CD8-positive, alpha-beta memory T cell (primary cell): ENCODE measurements around the gene DCLK1. TPM values are rescaled to one million over a fixed set of nuclear protein-coding genes. Genes with fewer than 3 reads are reported as not detected.

Experiments used
- CTCF ChIA-PET: fragments of 350-600 bp; sonication (Branson Sonifier 250); formaldehyde crosslinking; loops from one replicate; lab custom pipeline; 2021; ENCODE audit warnings: antibody characterized with exemption; lab: Charles Lee
- POLR2A ChIA-PET: fragments of 350-600 bp; sonication (Branson Sonifier 250); formaldehyde crosslinking; loops from one replicate; lab custom pipeline; 2021; ENCODE audit warnings: antibody characterized with exemption; lab: Charles Lee
- DNase-seq, 5 donors: peaks; one replicate each; pipeline versions ENCODE4 v3.0.0 to v3.0.0-alpha.2; 2020 to 2022; ENCODE audit warnings: mixed read lengths in 1 of 5
- H3K27ac ChIP-seq: one replicate; pipeline ENCODE4 v1.7.0; 2013; ENCODE audit warnings: low read depth, mild to moderate bottlenecking, low read length, moderate library complexity
- H3K27me3 ChIP-seq: 2 replicates; pipeline ENCODE4 v1.7.0; 2013; ENCODE audit warnings: low read length, mild to moderate bottlenecking; ENCODE audit not compliant: insufficient read depth, poor library complexity, severe bottlenecking
- H3K36me3 ChIP-seq: 2 replicates; pipeline ENCODE4 v1.7.0; 2013; ENCODE audit warnings: mild to moderate bottlenecking, low read length, moderate library complexity; ENCODE audit not compliant: insufficient read depth
- H3K4me1 ChIP-seq: 2 replicates; pipeline ENCODE4 v1.7.0; 2013; ENCODE audit warnings: mild to moderate bottlenecking, low read length, moderate library complexity; ENCODE audit not compliant: insufficient read depth
- H3K4me3 ChIP-seq: 2 replicates; pipeline ENCODE4 v1.7.0; 2013; ENCODE audit warnings: mild to moderate bottlenecking, low read length
- H3K9me3 ChIP-seq: 2 replicates; pipeline ENCODE4 v1.7.0; 2013; ENCODE audit warnings: mild to moderate bottlenecking, low read length
- H3K27ac Mint-ChIP-seq, 8 donors: one replicate each; pipeline ENCODE4 v1.8.0; 2020 to 2021; ENCODE audit warnings: mixed read lengths in 8 of 8, mild to moderate bottlenecking in 6 of 8, inconsistent platforms in 3 of 8, moderate library complexity in 3 of 8
- H3K27me3 Mint-ChIP-seq, 2 donors: one replicate each; pipeline ENCODE4 v1.8.0; 2020 to 2021; ENCODE audit warnings: mixed read lengths in 2 of 2, mild to moderate bottlenecking in 1 of 2, moderate library complexity in 1 of 2
- H3K36me3 Mint-ChIP-seq, 3 donors: one replicate each; pipeline ENCODE4 v1.8.0; 2020 to 2021; ENCODE audit warnings: mixed read lengths in 3 of 3, inconsistent platforms in 1 of 3, mild to moderate bottlenecking in 1 of 3
- H3K4me1 Mint-ChIP-seq, 3 donors: one replicate each; pipeline ENCODE4 v1.8.0; 2020 to 2021; ENCODE audit warnings: mixed read lengths in 3 of 3, inconsistent platforms in 1 of 3, mild to moderate bottlenecking in 1 of 3
- H3K4me3 Mint-ChIP-seq, 7 donors: one replicate each; pipeline ENCODE4 v1.8.0; 2020 to 2021; ENCODE audit warnings: mixed read lengths in 7 of 7, mild to moderate bottlenecking in 6 of 7, moderate library complexity in 4 of 7, inconsistent platforms in 2 of 7
- H3K9me3 Mint-ChIP-seq, 5 donors: one replicate each; pipeline ENCODE4 v1.8.0; 2020 to 2022; ENCODE audit warnings: mixed read lengths in 5 of 5, mild to moderate bottlenecking in 3 of 5, moderate library complexity in 2 of 5, inconsistent platforms in 1 of 5
- polyA plus RNA-seq: library from polyadenylated mRNA; unstranded; fragments of 300-500 nt; fragmentation: Illumina TruSeq; gene quantifications from one replicate; pipeline ENCODE4 v1.2.3, GENCODE V29; 2021
- total RNA-seq, 2 experiments: library from RNA; stranded (reverse); gene quantifications; one replicate each; pipeline ENCODE4 v1.2.3, GENCODE V29; 2021

Gene DCLK1
- total and polyA plus RNA-seq, 3 experiments from 2014 or later: not detected

DNA sequence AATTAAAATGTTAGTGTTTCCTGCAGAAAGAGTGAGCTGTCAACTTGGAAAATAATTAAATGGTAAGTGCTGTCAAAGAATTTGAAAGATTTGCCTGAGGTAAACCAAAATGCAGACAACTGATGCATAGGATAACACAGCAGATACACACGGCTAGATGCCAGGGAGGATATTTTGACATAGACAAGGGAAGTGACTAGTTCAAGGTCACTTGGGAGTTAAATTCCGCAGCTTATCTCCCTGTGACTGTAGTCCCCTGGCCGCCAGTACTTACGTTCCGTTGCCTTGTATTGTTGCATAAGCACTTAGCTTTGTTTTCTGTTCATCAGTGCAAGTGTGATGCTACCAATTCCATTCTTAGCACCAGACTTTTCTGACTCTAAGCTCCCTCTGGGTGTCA, 407.4 kb downstream of the DCLK1 start:
- no peaks in the 10 kb centered on the region for H3K27me3 ChIP-seq
- Mint-ChIP-seq H3K4me1 (no peaks in the 10 kb centered on the region), H3K36me3 (no peaks in the 10 kb centered on the region), H3K27ac (no peak overlapping the region), H3K27me3 (peaks cover 0 to 2% of the 10 kb centered on the region in 2 donors), H3K4me3 (no peak overlapping the region), H3K9me3 (peaks cover 0 to 4% (median 0%) of the 10 kb centered on the region in 5 donors)
- CTCF ChIA-PET: no interaction called here
- no peak overlapping the region for H3K4me3 ChIP-seq
- POLR2A ChIA-PET: no interaction called here
- no peaks in the 10 kb centered on the region for H3K9me3 ChIP-seq
- H3K36me3 ChIP-seq: no peaks in the 10 kb centered on the region
- no peak overlapping the region for H3K27ac ChIP-seq
- no peak for DNase-seq
- no peaks in the 10 kb centered on the region for H3K4me1 ChIP-seq

DNA sequence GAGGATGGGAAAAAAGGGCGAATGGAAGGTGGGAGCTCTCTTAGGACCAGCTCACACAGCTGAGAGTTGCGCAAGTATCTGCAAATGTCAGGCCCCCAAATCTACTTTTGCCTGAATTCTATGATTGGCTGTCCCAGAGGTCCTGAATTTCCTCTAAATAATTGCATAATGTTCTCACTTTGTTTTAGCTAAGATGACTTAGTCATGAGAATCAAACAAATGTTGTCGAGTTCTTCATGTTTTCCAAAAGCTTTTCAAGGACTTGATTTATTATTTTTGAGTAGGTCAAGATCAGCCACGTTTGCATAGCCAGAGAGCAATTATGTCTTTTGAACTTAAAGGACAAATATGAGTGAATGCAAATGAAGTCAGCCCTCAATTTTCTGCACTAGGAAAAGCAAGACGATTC, 408.1 kb downstream of the DCLK1 start:
- CTCF ChIA-PET: interaction anchor here (1.1 kb wide), 1 partner anchor 13 kb away, joined by 4 read pairs; no protein-coding TSS in a partner anchor
- H3K27ac ChIP-seq: no peak overlapping the region
- no peak for DNase-seq
- H3K27me3 Mint-ChIP-seq: peaks cover 0 to 2% of the 10 kb centered on the region in 2 donors
- peaks cover 0 to 4% (median 0%) of the 10 kb centered on the region in 5 donors for H3K9me3 Mint-ChIP-seq
- H3K27me3 ChIP-seq: no peaks in the 10 kb centered on the region
- no peak overlapping the region for H3K4me3 Mint-ChIP-seq
- no peaks in the 10 kb centered on the region for H3K36me3 Mint-ChIP-seq
- H3K4me1 Mint-ChIP-seq: no peaks in the 10 kb centered on the region
- POLR2A ChIA-PET: no interaction called here
- H3K4me3 ChIP-seq: no peak overlapping the region
- H3K27ac Mint-ChIP-seq: no peak overlapping the region
- H3K4me1 ChIP-seq: no peaks in the 10 kb centered on the region
- H3K36me3 ChIP-seq: no peaks in the 10 kb centered on the region
- H3K9me3 ChIP-seq: no peaks in the 10 kb centered on the region

DNA sequence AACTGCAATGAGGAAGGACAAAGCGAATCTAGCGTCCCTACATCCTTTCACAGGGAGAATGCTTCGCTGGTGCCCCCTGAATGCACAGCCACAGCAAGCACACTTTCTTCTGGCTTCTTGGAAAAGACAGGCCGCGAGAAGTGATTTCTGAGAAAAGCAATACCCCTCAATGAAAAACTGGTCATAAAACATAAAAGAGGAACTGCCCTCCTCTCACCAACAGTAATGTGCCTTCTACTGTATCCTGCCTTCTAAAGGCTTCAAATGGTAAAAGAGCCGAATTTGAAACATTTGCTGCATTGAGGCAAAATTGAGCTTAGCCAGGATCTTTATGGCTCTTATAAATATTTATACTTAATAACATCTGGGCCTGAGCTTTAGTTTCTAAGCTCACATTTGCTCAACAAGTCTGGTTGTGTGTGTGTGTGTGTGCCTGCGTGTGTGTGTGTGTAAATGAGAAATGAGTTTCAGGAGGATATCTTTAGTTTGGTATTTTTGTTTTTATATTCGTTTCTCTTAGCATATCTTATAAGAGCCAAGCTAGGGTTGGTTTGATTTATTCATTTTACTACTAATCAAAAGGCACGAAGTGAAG, 408.6 kb downstream of the DCLK1 start:
- DNase-seq: no peak
- no peaks in the 10 kb centered on the region for H3K4me1 Mint-ChIP-seq
- peaks cover 0 to 2% of the 10 kb centered on the region in 2 donors for H3K27me3 Mint-ChIP-seq
- peaks cover 0 to 4% (median 0%) of the 10 kb centered on the region in 5 donors for H3K9me3 Mint-ChIP-seq
- Histone ChIP-seq H3K9me3 (no peaks in the 10 kb centered on the region), H3K27me3 (no peaks in the 10 kb centered on the region), H3K36me3 (no peaks in the 10 kb centered on the region), H3K4me3 (no peak overlapping the region), H3K27ac (no peak overlapping the region), H3K4me1 (no peaks in the 10 kb centered on the region)
- POLR2A ChIA-PET: no interaction called here
- no peak overlapping the region for H3K27ac Mint-ChIP-seq
- H3K36me3 Mint-ChIP-seq: no peaks in the 10 kb centered on the region
- no peak overlapping the region for H3K4me3 Mint-ChIP-seq
- CTCF ChIA-PET: interaction anchor here (1.1 kb wide), 1 partner anchor 12 kb away, joined by 4 read pairs; no protein-coding TSS in a partner anchor

DNA sequence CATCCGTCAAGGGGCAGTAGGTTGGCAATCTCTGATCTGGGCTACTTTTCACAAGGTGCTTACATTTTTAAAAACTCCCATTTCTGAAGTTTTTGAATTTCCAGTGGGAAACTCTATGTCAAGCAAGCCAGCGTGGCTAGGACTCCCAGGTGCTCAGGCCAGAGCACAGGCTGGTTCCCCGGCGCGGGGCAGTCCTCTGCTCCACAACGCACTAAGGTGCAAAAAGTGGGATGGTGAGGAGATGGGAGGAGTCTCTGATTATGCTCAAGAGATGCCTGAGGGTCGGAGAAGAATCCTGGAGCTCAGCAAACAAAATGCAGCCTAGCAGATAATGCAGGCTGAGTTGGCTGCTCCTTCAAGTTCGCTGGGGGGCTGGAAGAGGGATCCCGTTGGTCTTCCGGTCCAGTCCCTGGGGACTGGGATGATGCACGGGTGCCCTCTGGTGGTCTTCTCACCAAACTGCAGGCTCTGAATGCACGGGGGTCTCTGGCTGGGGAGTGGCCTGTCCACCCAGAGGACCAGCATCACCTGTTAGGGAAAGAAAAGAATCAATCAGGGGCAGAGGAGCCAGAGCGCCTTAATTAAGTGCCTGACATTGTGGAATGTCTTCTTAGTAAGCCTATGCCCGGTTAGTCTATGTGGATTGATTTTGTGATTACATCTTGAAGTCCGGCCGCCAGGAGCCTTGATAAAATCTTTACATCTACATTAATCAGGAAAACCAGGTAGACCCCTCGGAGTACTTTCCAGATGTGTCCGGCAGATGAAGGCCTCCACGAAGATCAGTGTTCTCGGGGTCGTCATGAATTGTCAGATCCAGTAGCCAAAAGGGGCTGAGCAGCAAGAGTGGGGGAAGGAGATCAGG, 410.3 kb downstream of the DCLK1 start:
- no peaks in the 10 kb centered on the region for H3K9me3 ChIP-seq
- no peak overlapping the region for H3K4me3 ChIP-seq
- ChIA-PET CTCF (no interaction called here), POLR2A (no interaction called here)
- Mint-ChIP-seq H3K27me3 (peaks cover 0 to 2% of the 10 kb centered on the region in 2 donors), H3K4me3 (no peak overlapping the region), H3K36me3 (no peaks in the 10 kb centered on the region), H3K9me3 (peaks cover 0 to 4% (median 0%) of the 10 kb centered on the region in 5 donors), H3K27ac (no peak overlapping the region), H3K4me1 (no peaks in the 10 kb centered on the region)
- H3K27ac ChIP-seq: no peak overlapping the region
- no peaks in the 10 kb centered on the region for H3K36me3 ChIP-seq
- H3K27me3 ChIP-seq: no peaks in the 10 kb centered on the region
- DNase-seq: peak in 1 of 5 donors; percentile 5
- no peaks in the 10 kb centered on the region for H3K4me1 ChIP-seq

DNA sequence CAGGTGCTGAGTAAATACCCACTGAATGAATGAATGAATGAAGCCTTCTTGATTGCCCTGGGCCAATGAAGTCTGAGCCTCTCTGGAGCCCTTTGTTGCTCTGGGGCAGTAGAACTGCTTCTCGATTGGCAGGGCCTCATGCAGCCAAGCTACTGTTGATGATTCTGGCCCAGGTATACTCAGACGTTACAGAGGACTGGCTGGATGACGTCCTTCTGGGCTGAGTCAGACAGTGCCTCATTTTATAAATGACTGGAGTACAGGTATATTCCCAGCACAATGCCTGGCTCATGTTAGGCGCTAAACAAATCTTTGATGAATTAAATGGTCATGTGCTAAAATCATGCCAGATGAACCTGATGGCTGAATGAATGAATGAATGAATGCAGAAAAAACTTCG, 410.9 kb downstream of the DCLK1 start:
- H3K27ac Mint-ChIP-seq: no peak overlapping the region
- H3K4me3 ChIP-seq: no peak overlapping the region
- no peaks in the 10 kb centered on the region for H3K36me3 Mint-ChIP-seq
- no peaks in the 10 kb centered on the region for H3K36me3 ChIP-seq
- H3K27me3 ChIP-seq: no peaks in the 10 kb centered on the region
- no peaks in the 10 kb centered on the region for H3K27me3 Mint-ChIP-seq
- ChIA-PET CTCF (no interaction called here), POLR2A (no interaction called here)
- no peak for DNase-seq
- H3K9me3 ChIP-seq: no peaks in the 10 kb centered on the region
- no peak overlapping the region for H3K4me3 Mint-ChIP-seq
- H3K4me1 Mint-ChIP-seq: no peaks in the 10 kb centered on the region
- H3K4me1 ChIP-seq: no peaks in the 10 kb centered on the region
- H3K27ac ChIP-seq: no peak overlapping the region
- H3K9me3 Mint-ChIP-seq: peaks cover 0 to 2% (median 0%) of the 10 kb centered on the region in 5 donors

Other genes starting within 250 kb of the DCLK1 start
- not detected for gene SOHLH2, start 83.2 kb upstream of the DCLK1 start, total RNA-seq
- gene SOHLH2, start 83.2 kb upstream of the DCLK1 start, polyA plus RNA-seq: not detected
- not detected for gene CCDC169, start 166.4 kb upstream of the DCLK1 start, total RNA-seq
- not detected for gene CCDC169, start 166.4 kb upstream of the DCLK1 start, polyA plus RNA-seq
- 10 to 100 TPM in 1 of 2 experiments, 1 to 10 TPM in 1; 9.2 to 10.8 TPM for gene SPART, start 215.0 kb upstream of the DCLK1 start, total RNA-seq
- 22.6 TPM for gene SPART, start 215.0 kb upstream of the DCLK1 start, polyA plus RNA-seq